Panc1 (cell line): ENCODE results near the gene ABHD2. TPM values are rescaled to one million over a fixed set of nuclear protein-coding genes. Genes with fewer than 3 reads are reported as not detected.

Experiments used
- ATAC-seq: fragments of 200-7000 bp; cut with Tn5 transposase; 2 replicates; pipeline ENCODE4 v1.9.1; 2020; ENCODE audit warnings: mild to moderate bottlenecking, moderate library complexity
- BruUV-seq: library from RNA; stranded (reverse); fragments of 400-500 nt; replicated peaks from 2 replicates; lab custom pipeline; 2021; lab: Mats Ljungman, UMichigan
- CTCF ChIA-PET: fragments of 300-600 bp; sonication (Branson Sonifier 250); formaldehyde crosslinking; loops from one replicate; lab custom pipeline; 2022; ENCODE audit warnings: antibody characterized with exemption; lab: Charles Lee
- POLR2A ChIA-PET: fragments of 300-600 bp; sonication (Branson Sonifier 250); formaldehyde crosslinking; loops from one replicate; lab custom pipeline; 2022; ENCODE audit warnings: antibody characterized with exemption; lab: Charles Lee
- DNase-seq: peaks from one replicate; pipeline ENCODE4 v3.0.0-alpha.2; 2010; ENCODE audit warnings: low read depth, low spot score
- H3K27ac ChIP-seq: 2 replicates; pipeline ENCODE4 v1.5.1; 2011; ENCODE audit warnings: mild to moderate bottlenecking, low read length, inconsistent platforms
- H3K27me3 ChIP-seq: fragments of 200-500 bp; sonication (Bioruptor generic); 2 replicates; pipeline ENCODE4 v1.6.0; 2014; ENCODE audit warnings: low read length, inconsistent platforms; ENCODE audit not compliant: control insufficient read depth, insufficient read depth
- H3K36me3 ChIP-seq: fragments of 200-500 bp; sonication (Bioruptor generic); 2 replicates; pipeline ENCODE4 v1.5.1; 2014; ENCODE audit warnings: inconsistent platforms, mild to moderate bottlenecking, low read length, moderate library complexity; ENCODE audit not compliant: control insufficient read depth, insufficient read depth
- H3K4me1 ChIP-seq: 2 replicates; pipeline ENCODE4 v1.5.1; 2011; ENCODE audit warnings: inconsistent platforms, mild to moderate bottlenecking, low read length, moderate library complexity; ENCODE audit not compliant: control insufficient read depth, insufficient read depth
- H3K4me3 ChIP-seq, 2 experiments: 2 replicates each; pipeline ENCODE4 v1.5.1; 2011 to 2012; ENCODE audit warnings: low read depth in 2 of 2, low read length in 2 of 2, mild to moderate bottlenecking in 2 of 2, inconsistent platforms in 1 of 2, moderate library complexity in 1 of 2
- H3K9me3 ChIP-seq: fragments of 200-500 bp; sonication (Bioruptor generic); 2 replicates; pipeline ENCODE4 v1.5.1; 2014; ENCODE audit warnings: low read depth, mild to moderate bottlenecking, inconsistent platforms, low read length, moderate library complexity; ENCODE audit not compliant: control insufficient read depth, insufficient read depth
- CTCF ChIP-seq: fragments of 450-650 bp; IDR thresholded peaks from 2 replicates; pipeline ENCODE4 v1.5.1; 2017; ENCODE audit warnings: mild to moderate bottlenecking
- POLR2AphosphoS5 ChIP-seq: IDR thresholded peaks from 2 replicates; pipeline ENCODE4 v1.6.1; 2012; ENCODE audit warnings: mild to moderate bottlenecking, low read depth, low read length, moderate library complexity
- SIN3A ChIP-seq: IDR thresholded peaks from 2 replicates; pipeline ENCODE4 v1.6.1; 2012; ENCODE audit warnings: low read depth, mild to moderate bottlenecking, low read length, moderate library complexity, borderline replicate concordance; ENCODE audit not compliant: insufficient read depth
- TCF7L2 ChIP-seq: IDR thresholded peaks from 2 replicates; pipeline ENCODE4 v1.6.1; 2011; ENCODE audit warnings: mild to moderate bottlenecking, low read depth, low read length, inconsistent platforms
- in situ Hi-C: cut with HindIII; loops from 2 replicates; pipeline ENCODE4 v1.10.0; 2016; ENCODE audit warnings: low sequenced_read_pairs, low pct_unique_long_range_greater_than_20kb
- intact Hi-C: fragments of 100-400 bp; cut with micrococcal nuclease; formaldehyde crosslinking; loops from one replicate; pipeline ENCODE4 v1.10.0; 2022; ENCODE audit not compliant: unreplicated experiment
- total RNA-seq: library from RNA; stranded (reverse); gene quantifications from one replicate; pipeline ENCODE4 v1.2.1, GENCODE V29; 2021; ENCODE audit not compliant: unreplicated experiment
- TF ChIP-seq, protein P1 (sequence below), 2 experiments: IDR thresholded peaks; 2 replicates each; pipeline ENCODE4 v1.6.1; 2011 to 2012; ENCODE audit warnings: low read depth in 2 of 2, control low read depth in 1 of 2, low read length in 1 of 2, mild to moderate bottlenecking in 1 of 2, moderate library complexity in 1 of 2; ENCODE audit not compliant: insufficient read depth in 1 of 2

Gene ABHD2
- total RNA-seq, 1 experiment from 2014 or later = 95.0 TPM

GRCh38 chr15:89197503-89197971 is 109.3 kb downstream of the ABHD2 start:
- H3K27ac ChIP-seq = no peak overlapping the region

DNA sequence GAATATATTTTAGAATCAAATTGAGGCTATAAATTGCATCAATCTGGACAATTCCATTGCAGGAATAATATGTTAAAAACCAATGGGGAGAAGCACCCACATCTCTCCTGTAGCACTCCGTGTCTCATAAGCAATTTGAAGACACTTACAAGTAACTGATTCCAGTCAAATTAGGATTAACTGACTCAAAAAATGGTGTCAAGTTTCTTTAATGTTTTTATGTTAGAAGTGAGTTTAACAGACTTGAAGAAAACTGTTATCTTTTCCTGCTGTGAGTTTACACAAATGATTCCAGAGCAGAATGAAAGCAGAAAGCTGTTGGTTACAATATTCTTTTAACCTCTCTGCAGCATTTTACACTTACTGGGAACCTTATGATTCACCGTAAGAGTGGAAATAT is 109.9 kb downstream of the ABHD2 start:
- in situ Hi-C loops (no loop called here), intact Hi-C loops (no loop called here)
- Histone ChIP-seq H3K36me3 (no peaks in the 10 kb centered on the region), H3K27me3 (no peaks in the 10 kb centered on the region), H3K4me3 (no peak overlapping the region), H3K9me3 (no peaks in the 10 kb centered on the region), H3K27ac (no peak overlapping the region), H3K4me1 (no peaks in the 10 kb centered on the region)
- TF ChIP-seq POLR2AphosphoS5 = no peak
- TF ChIP-seq CTCF = no peak
- TF ChIP-seq, protein P1, sequence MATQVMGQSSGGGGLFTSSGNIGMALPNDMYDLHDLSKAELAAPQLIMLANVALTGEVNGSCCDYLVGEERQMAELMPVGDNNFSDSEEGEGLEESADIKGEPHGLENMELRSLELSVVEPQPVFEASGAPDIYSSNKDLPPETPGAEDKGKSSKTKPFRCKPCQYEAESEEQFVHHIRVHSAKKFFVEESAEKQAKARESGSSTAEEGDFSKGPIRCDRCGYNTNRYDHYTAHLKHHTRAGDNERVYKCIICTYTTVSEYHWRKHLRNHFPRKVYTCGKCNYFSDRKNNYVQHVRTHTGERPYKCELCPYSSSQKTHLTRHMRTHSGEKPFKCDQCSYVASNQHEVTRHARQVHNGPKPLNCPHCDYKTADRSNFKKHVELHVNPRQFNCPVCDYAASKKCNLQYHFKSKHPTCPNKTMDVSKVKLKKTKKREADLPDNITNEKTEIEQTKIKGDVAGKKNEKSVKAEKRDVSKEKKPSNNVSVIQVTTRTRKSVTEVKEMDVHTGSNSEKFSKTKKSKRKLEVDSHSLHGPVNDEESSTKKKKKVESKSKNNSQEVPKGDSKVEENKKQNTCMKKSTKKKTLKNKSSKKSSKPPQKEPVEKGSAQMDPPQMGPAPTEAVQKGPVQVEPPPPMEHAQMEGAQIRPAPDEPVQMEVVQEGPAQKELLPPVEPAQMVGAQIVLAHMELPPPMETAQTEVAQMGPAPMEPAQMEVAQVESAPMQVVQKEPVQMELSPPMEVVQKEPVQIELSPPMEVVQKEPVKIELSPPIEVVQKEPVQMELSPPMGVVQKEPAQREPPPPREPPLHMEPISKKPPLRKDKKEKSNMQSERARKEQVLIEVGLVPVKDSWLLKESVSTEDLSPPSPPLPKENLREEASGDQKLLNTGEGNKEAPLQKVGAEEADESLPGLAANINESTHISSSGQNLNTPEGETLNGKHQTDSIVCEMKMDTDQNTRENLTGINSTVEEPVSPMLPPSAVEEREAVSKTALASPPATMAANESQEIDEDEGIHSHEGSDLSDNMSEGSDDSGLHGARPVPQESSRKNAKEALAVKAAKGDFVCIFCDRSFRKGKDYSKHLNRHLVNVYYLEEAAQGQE (IDR thresholded peaks at IDR 0.05; ENCODE audit: insufficient read depth in 1 of 2, low read depth in 2 of 2, low read length in 1 of 2) = no peak
- no peak for TF ChIP-seq TCF7L2
- DNase-seq = no peak
- ChIA-PET CTCF (no interaction called here), POLR2A (no interaction called here)
- no TSS peak for BruUV-seq
- no peak for ATAC-seq

More at GRCh38 chr15:89197503-89197971, 109.3 kb downstream of the ABHD2 start:
- no peak for DNase-seq
- no peaks in the 10 kb centered on the region for H3K27me3 ChIP-seq
- H3K4me3 ChIP-seq = no peak overlapping the region
- in situ Hi-C loops = no loop called here
- no peaks in the 10 kb centered on the region for H3K36me3 ChIP-seq
- H3K9me3 ChIP-seq = no peaks in the 10 kb centered on the region
- BruUV-seq = no TSS peak
- no peak for ATAC-seq
- intact Hi-C loops = no loop called here
- POLR2A ChIA-PET = no interaction called here
- TF ChIP-seq TCF7L2 = no peak
- TF ChIP-seq CTCF = no peak
- TF ChIP-seq, protein P1 (IDR thresholded peaks at IDR 0.05; ENCODE audit: insufficient read depth in 1 of 2, low read depth in 2 of 2, low read length in 1 of 2) = no peak
- TF ChIP-seq SIN3A = no peak
- TF ChIP-seq POLR2AphosphoS5 = no peak
- CTCF ChIA-PET = no interaction called here
- H3K4me1 ChIP-seq = no peaks in the 10 kb centered on the region
